A549 treated with CORT108297 at 1 μM for 4 hours (cell line): ENCODE measurements around the gene DHDDS. TPM values are rescaled to one million over a fixed set of nuclear protein-coding genes. Genes with fewer than 3 reads are reported as not detected.

Experiments
- total RNA-seq: library from RNA; stranded (reverse); fragments of 200-300 nt; extraction: Qiagen RNA extraction; gene quantifications from 5 replicates; pipeline ENCODE4 v1.2.3, GENCODE V29; 2022

The DHDDS gene
- total RNA-seq = 23.2 to 29.7 TPM (median 23.8 TPM) in 5 replicates

GRCh38 chr1:26431979-26432695 is at the start of gene DHDDS:
Gene DHDDS, plus strand, starts transcription at chr1:26432321. Its CDS starts 625 bp downstream, at chr1:26432946.

GRCh38 chr1:26410706-26411623 is 21.2 kb upstream of the DHDDS start, which contains the start of gene LIN28A:
Gene LIN28A, plus strand, starts transcription at chr1:26410817. Its CDS starts 75 bp downstream, at chr1:26410892.

GRCh38 chr1:26472320-26472900 is 40.3 kb downstream of the DHDDS start, which contains the start of gene HMGN2:
Gene HMGN2, plus strand, starts transcription at chr1:26472440. Its CDS starts 173 bp downstream, at chr1:26472613.

Other genes starting within 250 kb of the DHDDS start
- gene CATSPER4, start 241.7 kb upstream of the DHDDS start, total RNA-seq = not detected in 5 replicates
- gene CEP85, start 198.1 kb upstream of the DHDDS start, total RNA-seq = 12.2 to 14.6 TPM (median 13.0 TPM) in 5 replicates
- gene SH3BGRL3, start 152.2 kb upstream of the DHDDS start, total RNA-seq = 108 to 164 TPM (median 157 TPM) in 5 replicates
- 11.3 to 19.1 TPM (median 18.1 TPM) in 5 replicates for gene UBXN11, start 125.7 kb upstream of the DHDDS start, total RNA-seq
- gene CD52, start 114.4 kb upstream of the DHDDS start, total RNA-seq = not detected in 5 replicates
- 1.2 to 2.6 TPM (median 1.8 TPM) in 5 replicates for gene CRYBG2, start 78.2 kb upstream of the DHDDS start, total RNA-seq
- not detected in 5 replicates for gene ZNF683, start 59.6 kb upstream of the DHDDS start, total RNA-seq
- gene LIN28A, start 21.5 kb upstream of the DHDDS start, total RNA-seq = 0.03 TPM in 1 of 5 replicates, not detected in the others
- 328 to 421 TPM (median 343 TPM) in 5 replicates for gene HMGN2, start 40.1 kb downstream of the DHDDS start, total RNA-seq
- 15.2 to 18.2 TPM (median 16.7 TPM) in 5 replicates for gene RPS6KA1, start 97.4 kb downstream of the DHDDS start, total RNA-seq